Gastrocnemius medialis (tissue), 4 donors: Measurements from ENCODE around the gene GRM3. TPM values are rescaled to one million over a fixed set of nuclear protein-coding genes. Genes with fewer than 3 reads are reported as not detected.

Source experiments
- ATAC-seq, 2 donors: fragments of 150-250 bp; one replicate each; pipeline ENCODE4 v1.9.1; 2016
- DNase-seq, 2 donors: peaks; one replicate each; pipeline ENCODE4 v3.0.0-alpha.2; 2019
- H3K27ac ChIP-seq, 4 donors: fragments of 200-600 bp; sonication (generic); 1 replicate in 1 of 4; 2 replicates in 3 of 4; pipeline ENCODE4 v1.5.1; 2016 to 2018; ENCODE audit warnings: mild to moderate bottlenecking in 2 of 4, moderate library complexity in 1 of 4
- H3K27me3 ChIP-seq, 3 donors: fragments of 200-600 bp; sonication (generic) in 2 of 3; 1 replicate in 1 of 3; 2 replicates in 2 of 3; pipeline versions ENCODE4 v1.5.1 to v1.6.0; 2016 to 2019; ENCODE audit warnings: mild to moderate bottlenecking in 1 of 3, moderate library complexity in 1 of 3
- H3K36me3 ChIP-seq, 2 donors: fragments of 200-600 bp; sonication (generic) in 1 of 2; one replicate each; pipeline ENCODE4 v1.5.1; 2017 to 2018
- H3K4me1 ChIP-seq, 2 donors: fragments of 200-600 bp; sonication (generic) in 1 of 2; one replicate each; pipeline ENCODE4 v1.5.1; 2016 to 2017; ENCODE audit warnings: mild to moderate bottlenecking in 2 of 2
- H3K4me3 ChIP-seq, 4 donors: fragments of 200-600 bp; sonication (generic) in 3 of 4; 1 replicate in 1 of 4; 2 replicates in 3 of 4; pipeline ENCODE4 v1.5.1; 2016 to 2019; ENCODE audit warnings: mild to moderate bottlenecking in 2 of 4
- H3K9me3 ChIP-seq, 3 donors: fragments of 200-600 bp; sonication (generic) in 2 of 3; 1 replicate in 1 of 3; 2 replicates in 2 of 3; pipeline ENCODE4 v1.5.1; 2016 to 2019
- CTCF ChIP-seq, 5 experiments: fragments of 450-650 bp in 3 of 5; fragments of 200-600 bp in 2 of 5; sonication (generic) in 2 of 5; IDR thresholded peaks in 4 of 5; conservative IDR thresholded peaks in 1 of 5; 1 replicate in 4 of 5; 2 replicates in 1 of 5; pipeline ENCODE4 v1.5.1; 2016 to 2019; ENCODE audit warnings: antibody characterized with exemption in 5 of 5, mild to moderate bottlenecking in 3 of 5, moderate library complexity in 3 of 5
- POLR2A ChIP-seq, 2 donors: fragments of 450-650 bp; IDR thresholded peaks; one replicate each; pipeline ENCODE4 v1.6.1; 2017; ENCODE audit warnings: antibody characterized with exemption in 2 of 2, mild to moderate bottlenecking in 2 of 2, moderate library complexity in 2 of 2
- in situ Hi-C, 4 donors: fragments of 200-750 bp; cut with MboI; loops; one replicate each; pipeline versions ENCODE4 v1.15.0 to v1.8.0; 2017; ENCODE audit warnings: low sequenced_read_pairs in 4 of 4
- intact Hi-C: fragments of 100-400 bp; cut with DNase I; formaldehyde crosslinking; loops from one replicate; pipeline ENCODE4 v1.15.1; 2023; ENCODE audit warnings: low total_unique reads
- total RNA-seq, 4 donors: library from RNA; depleted of rRNA; stranded (reverse); fragments of >200 nt; gene quantifications; one replicate each; pipeline versions ENCODE4 v1.1.0 to v1.2.3, GENCODE V29; 2016

GRM3 gene
- total RNA-seq, 4 donors from 2014 or later: not detected

DNA sequence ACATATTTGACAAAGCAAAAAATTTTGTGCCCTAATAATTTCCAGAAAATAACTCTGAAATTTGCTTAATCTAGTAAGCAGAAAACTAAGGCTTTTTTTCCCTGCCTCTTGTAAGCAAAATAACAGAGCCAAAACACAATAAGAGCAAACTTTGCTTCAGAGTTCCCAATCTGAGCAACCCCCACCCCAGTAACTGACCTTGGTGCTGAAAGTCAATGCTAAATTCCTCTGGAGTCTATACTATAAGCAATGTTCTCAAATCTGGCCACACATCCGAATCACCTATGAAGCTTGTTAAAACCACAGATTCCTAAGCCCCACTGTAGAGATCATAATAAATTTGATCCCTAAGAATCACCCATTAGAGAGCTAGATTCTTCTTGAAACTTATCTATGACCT lies 265.2 kb downstream of the GRM3 start:
- ATAC-seq: no peak
- H3K36me3 ChIP-seq: no peaks in the 10 kb centered on the region
- no peak for DNase-seq
- H3K4me1 ChIP-seq: no peaks in the 10 kb centered on the region
- in situ Hi-C loops: no loop called here
- H3K27ac ChIP-seq: no peak overlapping the region
- H3K27me3 ChIP-seq: no peaks in the 10 kb centered on the region
- H3K4me3 ChIP-seq: no peak overlapping the region
- H3K9me3 ChIP-seq: no peaks in the 10 kb centered on the region
- no peak for TF ChIP-seq POLR2A (IDR thresholded peaks at IDR 0.05)
- no peak for TF ChIP-seq CTCF (IDR thresholded peaks at IDR 0.05 in 4 of 5, conservative IDR thresholded peaks at IDR 0.05 in 1 of 5)
- intact Hi-C loops: no loop called here

DNA sequence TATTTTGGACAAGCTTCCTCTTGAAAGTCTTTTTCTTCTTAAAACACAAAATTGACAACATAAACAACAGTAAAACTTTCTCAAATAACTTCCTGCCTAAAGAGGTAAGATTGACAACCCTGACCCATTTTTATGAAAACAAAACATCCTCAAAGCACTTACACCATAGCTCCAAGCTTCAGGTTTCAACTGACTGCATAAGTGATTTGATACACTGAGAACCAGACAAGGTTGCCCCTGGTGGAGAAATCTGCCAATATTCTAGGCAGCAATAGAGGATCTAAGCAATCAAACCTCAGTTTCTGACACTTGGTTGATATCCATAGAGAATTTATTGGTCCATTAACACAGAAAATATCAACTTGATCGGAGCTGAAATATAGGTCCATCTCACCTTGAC lies 267.9 kb downstream of the GRM3 start:
- Histone ChIP-seq H3K4me3 (no peak overlapping the region), H3K27me3 (no peaks in the 10 kb centered on the region), H3K9me3 (no peaks in the 10 kb centered on the region), H3K27ac (no peak overlapping the region), H3K4me1 (no peaks in the 10 kb centered on the region), H3K36me3 (no peaks in the 10 kb centered on the region)
- ATAC-seq (no peak), DNase-seq (no peak)
- TF ChIP-seq POLR2A (IDR thresholded peaks at IDR 0.05) (no peak), CTCF (IDR thresholded peaks at IDR 0.05 in 4 of 5, conservative IDR thresholded peaks at IDR 0.05 in 1 of 5) (no peak)
- in situ Hi-C loops (no loop called here), intact Hi-C loops (no loop called here)

GRCh38 chr7:86913709-86914108 lies 270.0 kb downstream of the GRM3 start:
- Histone ChIP-seq H3K27me3 (no peaks in the 10 kb centered on the region), H3K9me3 (no peaks in the 10 kb centered on the region), H3K27ac (no peak overlapping the region), H3K36me3 (no peaks in the 10 kb centered on the region), H3K4me1 (no peaks in the 10 kb centered on the region), H3K4me3 (no peak overlapping the region)
- intact Hi-C loops (no loop called here), in situ Hi-C loops (no loop called here)
- no peak for ATAC-seq
- no peak for DNase-seq
- TF ChIP-seq POLR2A (IDR thresholded peaks at IDR 0.05): no peak
- no peak for TF ChIP-seq CTCF (IDR thresholded peaks at IDR 0.05 in 4 of 5, conservative IDR thresholded peaks at IDR 0.05 in 1 of 5)
